ENCODE results near the gene FAM124A. TPM values are rescaled to one million over a fixed set of nuclear protein-coding genes. Genes with fewer than 3 reads are reported as not detected.

The FAM124A gene
- total and polyA plus RNA-seq, 2 donors (not counting 3 experiments of a cell fraction or from before 2014, with no cell fraction given): 3.8 to 9.9 TPM

GRCh38 chr13:51267622-51268021 is 45.4 kb downstream of the FAM124A start:
- H3K79me2 ChIP-seq (ENCODE audit: control insufficient read depth, insufficient read depth, low read length): no peaks in the 10 kb centered on the region
- no peaks in the 10 kb centered on the region for H3K9me1 ChIP-seq (replicated peaks; ENCODE audit: control insufficient read depth, extremely low read depth, insufficient read depth, low read length)
- H3K4me3 ChIP-seq (replicated peaks in 1 of 3; ENCODE audit: insufficient read depth in 1 of 3, low read depth in 1 of 3, low read length in 3 of 3): no peak overlapping the region
- dilution Hi-C loops (cut with MboI; ENCODE audit: extremely low pct_ligation_motif_present, low sequenced_read_pairs): no loop called here
- BruUV-seq (replicated peaks): no TSS peak
- no peaks in the 10 kb centered on the region for H4K20me1 ChIP-seq (replicated peaks; ENCODE audit: control insufficient read depth, extremely low read depth, insufficient read depth, low read length)
- H2AFZ ChIP-seq (ENCODE audit: low read depth, low read length): no peak overlapping the region
- no peak for DNase-seq (ENCODE audit: low read depth, low spot score)
- peaks cover 2% of the 10 kb centered on the region for H3K4me1 ChIP-seq (ENCODE audit: control insufficient read depth, extremely low read depth, insufficient read depth, low read length)
- H3K9ac ChIP-seq (replicated peaks; ENCODE audit: extremely low read depth, insufficient read depth, low read length): no peak overlapping the region
- CTCF ChIA-PET: interaction anchor here (1.6 to 4.5 kb wide), 2 partner anchors 19 to 119 kb away, joined by 6 to 31 read pairs; no protein-coding TSS in a partner anchor
- H3K27me3 ChIP-seq (ENCODE audit: control insufficient read depth in 2 of 2, insufficient read depth in 2 of 2, low read length in 2 of 2): no peaks in the 10 kb centered on the region
- no peak for TF ChIP-seq POLR2AphosphoS5 (IDR thresholded peaks at IDR 0.05; ENCODE audit: insufficient read depth, low read depth, low read length)
- no peak for TF ChIP-seq MYC (IDR thresholded peaks at IDR 0.05; ENCODE audit: low read depth, low read length)
- no peak for TF ChIP-seq JUN (IDR thresholded peaks at IDR 0.05; ENCODE audit: borderline replicate concordance, insufficient read depth, insufficient read length, low read depth)
- no peak for TF ChIP-seq FOS (IDR thresholded peaks at IDR 0.05; ENCODE audit: borderline replicate concordance, insufficient read depth, low read length)
- no peak for TF ChIP-seq GATA2 (IDR thresholded peaks at IDR 0.05; ENCODE audit: insufficient read depth, insufficient read length, low read depth, low read length)
- TF ChIP-seq MAX (IDR thresholded peaks at IDR 0.05; ENCODE audit: insufficient read depth, insufficient read length): no peak
- TF ChIP-seq POLR2A (IDR thresholded peaks at IDR 0.05; ENCODE audit: low read depth, low read length): no peak
- TF ChIP-seq CTCF (IDR thresholded peaks at IDR 0.05; ENCODE audit: extremely low read depth in 1 of 2, insufficient read depth in 1 of 2, low read depth in 1 of 2, low read length in 2 of 2): no peak
- TF ChIP-seq EZH2 (IDR thresholded peaks at IDR 0.05; ENCODE audit: borderline replicate concordance, low read depth, low read length, severe bottlenecking): no peak
- intact Hi-C loops (cut with micrococcal nuclease): no loop called here
- no peaks in the 10 kb centered on the region for H3K36me3 ChIP-seq (ENCODE audit: control insufficient read depth in 2 of 2, extremely low read depth in 1 of 2, insufficient read depth in 2 of 2, low read length in 2 of 2)
- POLR2A ChIA-PET: no interaction called here
- H3K4me2 ChIP-seq (ENCODE audit: insufficient read depth, low read length): no peak overlapping the region
- H3K9me3 ChIP-seq (replicated peaks; ENCODE audit: control insufficient read depth, insufficient read depth, low read length): no peaks in the 10 kb centered on the region
- no peak overlapping the region for H3K27ac ChIP-seq (ENCODE audit: insufficient read depth, low read depth, low read length)
- no peak for FAIRE-seq

All from endothelial cell of umbilical vein (primary cell).